NB4 (cell line): ENCODE measurements around the gene FSIP1.

Experiments used
- MYC ChIP-seq: IDR thresholded peaks from 2 replicates; pipeline ENCODE4 v1.6.1; 2011; ENCODE audit warnings: low read depth, low read length
- POLR2A ChIP-seq: IDR thresholded peaks from 2 replicates; pipeline ENCODE4 v1.6.1; 2011; ENCODE audit warnings: mild to moderate bottlenecking; ENCODE audit not compliant: insufficient read length; ENCODE audit errors: extremely low read depth
- TF ChIP-seq, protein P1 (sequence below): IDR thresholded peaks from one replicate; pipeline ENCODE4 v1.5.1; 2012; ENCODE audit warnings: low read depth, low read length
- TF ChIP-seq, protein P2 (sequence below): IDR thresholded peaks from 2 replicates; pipeline ENCODE4 v1.6.1; 2011; ENCODE audit warnings: low read depth, low read length

DNA sequence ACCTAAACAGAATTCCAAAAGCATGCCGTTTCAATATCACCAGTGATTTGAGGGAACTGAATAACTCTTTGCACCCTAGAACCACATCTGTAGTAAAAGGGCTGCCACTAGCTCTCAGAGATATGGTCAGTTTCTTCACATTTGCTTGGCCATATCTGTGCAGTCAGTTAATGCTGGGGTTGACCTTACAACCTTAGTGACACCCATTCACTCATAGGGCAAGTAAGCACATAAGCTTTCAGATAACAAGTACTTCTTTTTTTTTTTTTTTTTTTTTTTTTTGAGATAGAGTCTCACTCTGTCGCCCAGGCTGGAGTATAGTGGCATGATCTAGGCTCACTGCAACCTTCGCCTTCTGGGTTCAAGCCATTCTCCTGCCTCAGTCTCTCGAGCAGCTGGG lies 20.4 kb upstream of the FSIP1 start:
- no peak for TF ChIP-seq POLR2A
- TF ChIP-seq, protein P1, sequence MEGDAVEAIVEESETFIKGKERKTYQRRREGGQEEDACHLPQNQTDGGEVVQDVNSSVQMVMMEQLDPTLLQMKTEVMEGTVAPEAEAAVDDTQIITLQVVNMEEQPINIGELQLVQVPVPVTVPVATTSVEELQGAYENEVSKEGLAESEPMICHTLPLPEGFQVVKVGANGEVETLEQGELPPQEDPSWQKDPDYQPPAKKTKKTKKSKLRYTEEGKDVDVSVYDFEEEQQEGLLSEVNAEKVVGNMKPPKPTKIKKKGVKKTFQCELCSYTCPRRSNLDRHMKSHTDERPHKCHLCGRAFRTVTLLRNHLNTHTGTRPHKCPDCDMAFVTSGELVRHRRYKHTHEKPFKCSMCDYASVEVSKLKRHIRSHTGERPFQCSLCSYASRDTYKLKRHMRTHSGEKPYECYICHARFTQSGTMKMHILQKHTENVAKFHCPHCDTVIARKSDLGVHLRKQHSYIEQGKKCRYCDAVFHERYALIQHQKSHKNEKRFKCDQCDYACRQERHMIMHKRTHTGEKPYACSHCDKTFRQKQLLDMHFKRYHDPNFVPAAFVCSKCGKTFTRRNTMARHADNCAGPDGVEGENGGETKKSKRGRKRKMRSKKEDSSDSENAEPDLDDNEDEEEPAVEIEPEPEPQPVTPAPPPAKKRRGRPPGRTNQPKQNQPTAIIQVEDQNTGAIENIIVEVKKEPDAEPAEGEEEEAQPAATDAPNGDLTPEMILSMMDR: no peak
- TF ChIP-seq, protein P2, sequence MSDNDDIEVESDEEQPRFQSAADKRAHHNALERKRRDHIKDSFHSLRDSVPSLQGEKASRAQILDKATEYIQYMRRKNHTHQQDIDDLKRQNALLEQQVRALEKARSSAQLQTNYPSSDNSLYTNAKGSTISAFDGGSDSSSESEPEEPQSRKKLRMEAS: no peak
- no peak for TF ChIP-seq MYC
